ENCODE results near the gene ZBTB7C. TPM values are rescaled to one million over a fixed set of nuclear protein-coding genes. Genes with fewer than 3 reads are reported as not detected.

ZBTB7C gene
- total RNA-seq, 2 donors from 2014 or later, result 11.0 to 14.8 TPM

GRCh38 chr18:48171490-48172188, 237.5 kb downstream of the ZBTB7C start:
- DNase-seq (ENCODE audit: low spot score), result peak; percentile 58
- intact Hi-C loops (cut with DNase I), result no loop called here

GRCh38 chr18:48170651-48171050, 238.5 kb downstream of the ZBTB7C start:
- DNase-seq (ENCODE audit: low spot score), result peak; percentile 57
- intact Hi-C loops (cut with DNase I), result no loop called here

GRCh38 chr18:48168861-48169260, 240.3 kb downstream of the ZBTB7C start:
- DNase-seq (ENCODE audit: low spot score), result no peak

GRCh38 chr18:48167897-48168253, 241.3 kb downstream of the ZBTB7C start:
- intact Hi-C loops (cut with DNase I), result loop anchor here in 1 of 2 donors (10.0 kb wide), 1 partner anchor 227 kb away; no protein-coding TSS in a partner anchor
- no peak for DNase-seq (ENCODE audit: low spot score)

More at GRCh38 chr18:48168861-48169260, 240.3 kb downstream of the ZBTB7C start:
- intact Hi-C loops (cut with DNase I), result loop anchor here in 1 of 2 donors (10.0 kb wide), 1 partner anchor 226 kb away; no protein-coding TSS in a partner anchor

GRCh38 chr18:48166336-48166875, 242.8 kb downstream of the ZBTB7C start:
- intact Hi-C loops (cut with DNase I), result loop anchor here in 1 of 2 donors (10.0 kb wide), 1 partner anchor 228 kb away; no protein-coding TSS in a partner anchor
- DNase-seq (ENCODE audit: low spot score), result peak; percentile 66

- peak; percentile 57 for DNase-seq (ENCODE audit: low spot score)
- intact Hi-C loops (cut with DNase I), result loop anchor here in 1 of 2 donors (10.0 kb wide), 1 partner anchor 230 kb away; no protein-coding TSS in a partner anchor
Observed at GRCh38 chr18:48165111-48165866, 243.9 kb downstream of the ZBTB7C start.

GRCh38 chr18:48164701-48165100, 244.5 kb downstream of the ZBTB7C start:
- DNase-seq (ENCODE audit: low spot score), result no peak
- intact Hi-C loops (cut with DNase I), result loop anchor here in 1 of 2 donors (10.0 kb wide), 1 partner anchor 230 kb away; no protein-coding TSS in a partner anchor

GRCh38 chr18:48164116-48164515, 245.1 kb downstream of the ZBTB7C start:
- intact Hi-C loops (cut with DNase I), result loop anchor here in 1 of 2 donors (10.0 kb wide), 1 partner anchor 231 kb away; no protein-coding TSS in a partner anchor
- peak; percentile 24 for DNase-seq (ENCODE audit: low spot score)

- DNase-seq (ENCODE audit: low spot score), result peak; percentile 15
Observed at GRCh38 chr18:48163738-48164115, 245.5 kb downstream of the ZBTB7C start.

GRCh38 chr18:48162956-48163737, 246.0 kb downstream of the ZBTB7C start:
- intact Hi-C loops (cut with DNase I), result loop anchor here in 1 of 2 donors (10.0 kb wide), 1 partner anchor 232 kb away; no protein-coding TSS in a partner anchor
- no peak for DNase-seq (ENCODE audit: low spot score)

More at GRCh38 chr18:48163738-48164115, 245.5 kb downstream of the ZBTB7C start:
- intact Hi-C loops (cut with DNase I), result loop anchor here in 1 of 2 donors (10.0 kb wide), 1 partner anchor 231 kb away; no protein-coding TSS in a partner anchor

GRCh38 chr18:48161911-48162698, 247.1 kb downstream of the ZBTB7C start:
- no peak for DNase-seq (ENCODE audit: low spot score)
- intact Hi-C loops (cut with DNase I), result loop anchor here in 1 of 2 donors (10.0 kb wide), 1 partner anchor 233 kb away; no protein-coding TSS in a partner anchor

GRCh38 chr18:48161191-48161910, 247.8 kb downstream of the ZBTB7C start:
- peak; percentile 94 for DNase-seq (ENCODE audit: low spot score)
- intact Hi-C loops (cut with DNase I), result loop anchor here in 1 of 2 donors (10.0 kb wide), 1 partner anchor 233 kb away; no protein-coding TSS in a partner anchor

GRCh38 chr18:48160622-48161021, 248.6 kb downstream of the ZBTB7C start:
- no peak for DNase-seq (ENCODE audit: low spot score)
- intact Hi-C loops (cut with DNase I), result loop anchor here in 1 of 2 donors (10.0 kb wide), 1 partner anchor 234 kb away; no protein-coding TSS in a partner anchor

- no peak for DNase-seq (ENCODE audit: low spot score)
- intact Hi-C loops (cut with DNase I), result loop anchor here in 1 of 2 donors (10.0 kb wide), 1 partner anchor 235 kb away; no protein-coding TSS in a partner anchor
Observed at GRCh38 chr18:48159816-48160215, 249.4 kb downstream of the ZBTB7C start.

GRCh38 chr18:48158721-48159120, 250.5 kb downstream of the ZBTB7C start:
- intact Hi-C loops (cut with DNase I), result no loop called here
- no peak for DNase-seq (ENCODE audit: low spot score)

- intact Hi-C loops (cut with DNase I), result no loop called here
- no peak for DNase-seq (ENCODE audit: low spot score)
Observed at GRCh38 chr18:48157956-48158355, 251.2 kb downstream of the ZBTB7C start.

GRCh38 chr18:48155856-48156255, 253.3 kb downstream of the ZBTB7C start:
- intact Hi-C loops (cut with DNase I), result no loop called here
- DNase-seq (ENCODE audit: low spot score), result no peak

Measured in posterior vena cava (tissue), 2 donors.